Cerebellar nuclear complex (tissue), 1 donor: ENCODE results near the gene TSPAN9.
A peak's percentile ranks its signal among the peaks of the same experiment; 100 is the strongest.

Experiments
- DNase-seq, 2 experiments: peaks; one replicate each; lab custom pipeline; 2025; lab: John Stamatoyannopoulos, UW

Gene TSPAN9

GRCh38 chr12:3123729-3124128 lies 46.5 kb downstream of the TSPAN9 start:
- DNase-seq: no peak

- no peak for DNase-seq
These were observed 47.7 kb downstream of the TSPAN9 start for GRCh38 chr12:3124917-3125316.

GRCh38 chr12:3125674-3126073 lies 48.5 kb downstream of the TSPAN9 start:
- DNase-seq: no peak

GRCh38 chr12:3127832-3128231 lies 50.7 kb downstream of the TSPAN9 start:
- DNase-seq: no peak

- DNase-seq: no peak
These were observed 51.5 kb downstream of the TSPAN9 start for GRCh38 chr12:3128498-3129293.

- no peak for DNase-seq
These were observed 52.3 kb downstream of the TSPAN9 start for GRCh38 chr12:3129301-3130056.

- DNase-seq: no peak
These were observed 53.1 kb downstream of the TSPAN9 start for GRCh38 chr12:3130057-3130830.

GRCh38 chr12:3131129-3131528 lies 54.0 kb downstream of the TSPAN9 start:
- DNase-seq: no peak

GRCh38 chr12:3132636-3133404 lies 55.6 kb downstream of the TSPAN9 start:
- no peak for DNase-seq

GRCh38 chr12:3133405-3133783 lies 56.2 kb downstream of the TSPAN9 start:
- DNase-seq: no peak

GRCh38 chr12:3134126-3134525 lies 56.9 kb downstream of the TSPAN9 start:
- DNase-seq: no peak

GRCh38 chr12:3134526-3135135 lies 57.5 kb downstream of the TSPAN9 start:
- DNase-seq: no peak

GRCh38 chr12:3135522-3136461 lies 58.6 kb downstream of the TSPAN9 start:
- DNase-seq: peak; percentile 63 to 85

GRCh38 chr12:3136641-3137267 lies 59.6 kb downstream of the TSPAN9 start:
- no peak for DNase-seq

GRCh38 chr12:3137268-3137781 lies 60.1 kb downstream of the TSPAN9 start:
- no peak for DNase-seq

- DNase-seq: no peak
These were observed 60.8 kb downstream of the TSPAN9 start for GRCh38 chr12:3137814-3138445.

GRCh38 chr12:3138941-3139511 lies 61.8 kb downstream of the TSPAN9 start:
- no peak for DNase-seq

- no peak for DNase-seq
These were observed 62.6 kb downstream of the TSPAN9 start for GRCh38 chr12:3139760-3140159.

- DNase-seq: no peak
These were observed 63.1 kb downstream of the TSPAN9 start for GRCh38 chr12:3140284-3140683.
